PC-3 (cell line): ENCODE data around the gene HOXB7.

Source experiments
- CTCF ChIP-seq: fragments of 300-600 bp; sonication (generic); conservative IDR thresholded peaks from 2 replicates; pipeline ENCODE4 v1.5.1; 2017; ENCODE audit warnings: antibody characterized with exemption, low read depth, mild to moderate bottlenecking, low read length
- EZH2 ChIP-seq: fragments of 300-600 bp; sonication (generic); IDR thresholded peaks from one replicate; pipeline ENCODE4 v1.6.1; 2017; ENCODE audit warnings: antibody characterized with exemption, mild to moderate bottlenecking, low read length; ENCODE audit not compliant: unreplicated experiment
- EZH2phosphoT487 ChIP-seq: fragments of 300-600 bp; sonication (generic); IDR thresholded peaks from 2 replicates; pipeline ENCODE4 v1.6.1; 2018; ENCODE audit warnings: mild to moderate bottlenecking, antibody characterized with exemption, low read length, borderline replicate concordance

GRCh38 chr17:48612854-48613691 lies 2.3 kb upstream of the HOXB7 start:
- TF ChIP-seq CTCF (no peak), EZH2 (no peak), EZH2phosphoT487 (no peak)
